ENCODE data around the gene DNM3. TPM values are rescaled to one million over a fixed set of nuclear protein-coding genes. Genes with fewer than 3 reads are reported as not detected.

DNM3 gene
- total RNA-seq, 1 donor from 2014 or later = 2.6 TPM

DNA sequence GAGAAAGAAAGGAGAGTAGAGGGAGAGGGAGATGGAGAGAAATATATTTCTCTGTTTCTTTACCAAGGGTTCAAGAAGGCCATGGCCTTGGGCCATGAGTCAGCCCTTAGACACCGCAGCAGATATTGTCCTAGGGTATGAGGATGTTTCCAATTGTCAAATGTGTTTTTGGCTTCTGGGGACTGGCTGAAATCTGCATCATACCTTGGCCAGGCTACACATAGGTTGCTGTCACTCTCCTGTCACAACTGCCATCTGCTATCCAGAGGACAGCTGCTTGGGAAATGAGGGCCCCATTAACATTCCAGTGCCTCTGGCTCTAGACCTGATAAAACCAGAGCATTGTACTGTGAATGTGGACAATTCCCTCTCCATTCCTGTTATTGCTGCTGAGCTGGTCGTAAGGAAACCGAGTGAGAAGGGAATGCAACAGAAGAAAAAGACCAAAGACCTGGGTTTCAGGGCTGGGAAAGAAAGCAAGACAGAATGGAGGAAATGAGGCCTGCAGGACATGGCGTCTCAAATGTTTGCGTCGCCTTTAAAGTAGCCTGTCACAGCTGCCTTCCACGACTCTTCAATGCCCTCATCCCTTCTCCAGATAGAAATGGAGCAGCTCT, 611.3 kb downstream of the DNM3 start:
- Histone ChIP-seq H3K9ac (ENCODE audit: low read depth in 1 of 3, low read length in 3 of 3) (peak overlapping the region in 2 of 3 donors; percentile 9 to 45), H3K4me3 (ENCODE audit: low read length in 3 of 3) (peak overlapping the region in 2 of 3 donors; percentile 17 to 34), H3K27ac (ENCODE audit: low read depth, low read length) (peak overlapping the region; percentile 59), H3K36me3 (ENCODE audit: control insufficient read depth in 3 of 3, insufficient read depth in 3 of 3, low read length in 3 of 3) (no peaks in the 10 kb centered on the region), H3K4me1 (ENCODE audit: control insufficient read depth in 3 of 3, insufficient read depth in 3 of 3, low read length in 3 of 3) (peaks cover 14 to 24% (median 15%) of the 10 kb centered on the region in 3 donors), H3K27me3 (ENCODE audit: control insufficient read depth in 3 of 3, insufficient read depth in 3 of 3, low read length in 3 of 3) (peaks cover 0 to 2% (median 0%) of the 10 kb centered on the region in 3 donors), H3K9me3 (ENCODE audit: control insufficient read depth in 3 of 3, low read length in 3 of 3) (no peaks in the 10 kb centered on the region)

DNA sequence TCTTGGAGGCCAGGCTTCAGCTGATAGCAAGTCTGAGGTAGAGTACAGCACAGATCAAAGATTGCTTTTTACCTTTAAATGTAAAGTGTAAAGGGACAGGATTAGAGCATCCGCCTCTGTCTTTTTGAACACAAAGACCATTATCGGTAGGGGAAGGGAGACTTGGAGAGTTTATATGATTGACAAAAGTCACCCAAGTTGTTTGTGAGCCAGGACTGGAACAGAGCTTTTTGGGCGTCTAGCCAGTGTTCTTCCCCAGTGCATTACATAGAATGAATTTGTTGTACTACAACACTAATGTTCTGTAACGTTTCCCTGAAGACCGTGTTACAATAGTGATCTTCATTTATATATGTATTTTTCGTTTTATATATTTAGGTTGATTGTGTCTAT, 611.9 kb downstream of the DNM3 start:
- Histone ChIP-seq H3K27ac (ENCODE audit: low read depth, low read length) (peak overlapping the region; percentile 59), H3K9me3 (ENCODE audit: control insufficient read depth in 3 of 3, low read length in 3 of 3) (no peaks in the 10 kb centered on the region), H3K4me1 (ENCODE audit: control insufficient read depth in 3 of 3, insufficient read depth in 3 of 3, low read length in 3 of 3) (peaks cover 9 to 20% (median 12%) of the 10 kb centered on the region in 3 donors), H3K4me3 (ENCODE audit: low read length in 3 of 3) (peak overlapping the region in 2 of 3 donors; percentile 17 to 34), H3K9ac (ENCODE audit: low read depth in 1 of 3, low read length in 3 of 3) (peak overlapping the region in 1 of 3 donors; percentile 45), H3K36me3 (ENCODE audit: control insufficient read depth in 3 of 3, insufficient read depth in 3 of 3, low read length in 3 of 3) (no peaks in the 10 kb centered on the region), H3K27me3 (ENCODE audit: control insufficient read depth in 3 of 3, insufficient read depth in 3 of 3, low read length in 3 of 3) (peaks cover 0 to 2% (median 0%) of the 10 kb centered on the region in 3 donors)

DNA sequence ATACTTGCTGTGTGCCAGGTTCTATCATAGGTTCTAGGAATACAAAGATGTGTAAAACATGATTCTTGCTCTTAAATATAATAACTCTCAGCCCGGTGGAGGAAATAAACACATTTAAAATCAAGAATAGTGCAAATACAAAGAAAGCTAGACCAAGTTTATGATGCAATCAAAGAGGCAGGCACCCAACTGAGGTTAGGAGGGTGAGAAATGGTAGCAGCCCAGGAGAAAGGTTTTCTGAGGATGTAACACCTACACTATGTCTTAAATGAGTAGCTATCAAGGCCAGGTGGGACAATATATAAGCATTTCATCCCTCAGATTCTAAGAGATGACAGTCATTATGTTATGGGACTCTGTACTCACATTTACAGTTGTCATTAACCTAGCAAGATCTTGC, 612.3 kb downstream of the DNM3 start:
- Histone ChIP-seq H3K9me3 (ENCODE audit: control insufficient read depth in 3 of 3, low read length in 3 of 3) (no peaks in the 10 kb centered on the region), H3K4me1 (ENCODE audit: control insufficient read depth in 3 of 3, insufficient read depth in 3 of 3, low read length in 3 of 3) (peaks cover 9 to 20% (median 12%) of the 10 kb centered on the region in 3 donors), H3K27ac (ENCODE audit: low read depth, low read length) (no peak overlapping the region), H3K9ac (ENCODE audit: low read depth in 1 of 3, low read length in 3 of 3) (no peak overlapping the region), H3K4me3 (ENCODE audit: low read length in 3 of 3) (no peak overlapping the region), H3K27me3 (ENCODE audit: control insufficient read depth in 3 of 3, insufficient read depth in 3 of 3, low read length in 3 of 3) (peaks cover 0 to 2% (median 0%) of the 10 kb centered on the region in 3 donors), H3K36me3 (ENCODE audit: control insufficient read depth in 3 of 3, insufficient read depth in 3 of 3, low read length in 3 of 3) (no peaks in the 10 kb centered on the region)

DNA sequence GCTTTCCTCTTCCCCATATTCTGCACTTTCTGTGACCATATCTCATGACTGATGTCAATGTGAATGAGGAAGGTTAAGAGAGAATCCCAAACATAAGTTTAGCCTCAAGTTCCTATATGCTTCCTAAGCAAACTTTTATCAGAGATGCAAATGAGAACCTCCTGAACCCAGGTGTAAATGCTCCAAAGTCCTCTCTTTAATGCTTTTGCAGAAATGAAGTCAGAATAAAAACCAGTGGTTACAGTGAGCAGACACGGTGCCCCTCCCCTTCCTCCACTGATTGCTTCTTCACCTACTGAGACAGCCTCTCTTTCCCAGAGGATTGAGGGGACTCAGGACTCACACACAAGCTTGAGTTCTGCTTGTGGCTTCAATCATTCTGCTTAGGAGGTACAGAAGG, 614.2 kb downstream of the DNM3 start:
- Histone ChIP-seq H3K36me3 (ENCODE audit: control insufficient read depth in 3 of 3, insufficient read depth in 3 of 3, low read length in 3 of 3) (no peaks in the 10 kb centered on the region), H3K4me3 (ENCODE audit: low read length in 3 of 3) (no peak overlapping the region), H3K9me3 (ENCODE audit: control insufficient read depth in 3 of 3, low read length in 3 of 3) (no peaks in the 10 kb centered on the region), H3K27ac (ENCODE audit: low read depth, low read length) (no peak overlapping the region), H3K4me1 (ENCODE audit: control insufficient read depth in 3 of 3, insufficient read depth in 3 of 3, low read length in 3 of 3) (peaks cover 3 to 12% (median 10%) of the 10 kb centered on the region in 3 donors), H3K9ac (ENCODE audit: low read depth in 1 of 3, low read length in 3 of 3) (no peak overlapping the region), H3K27me3 (ENCODE audit: control insufficient read depth in 3 of 3, insufficient read depth in 3 of 3, low read length in 3 of 3) (peaks cover 0 to 2% (median 0%) of the 10 kb centered on the region in 3 donors)

DNA sequence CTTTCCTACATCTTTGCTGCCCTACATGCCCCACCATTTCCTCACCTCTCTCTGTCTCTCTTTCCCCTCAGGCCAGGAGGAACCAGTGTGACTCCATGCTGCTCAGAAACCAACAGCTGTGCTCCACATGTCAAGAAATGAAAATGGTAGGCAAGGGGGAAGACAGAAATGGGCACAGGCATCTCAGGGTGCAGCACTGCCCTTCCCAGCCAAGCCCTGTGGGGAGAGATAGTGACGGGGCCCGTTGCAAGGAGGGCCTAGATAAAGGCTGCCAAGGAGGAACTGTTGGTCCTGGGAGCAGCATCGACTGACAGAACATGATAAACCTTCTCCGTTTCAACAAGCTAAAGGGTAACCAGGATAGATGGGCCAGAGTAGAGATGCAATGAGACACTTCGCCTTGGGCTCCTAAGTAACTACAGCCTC, 615.1 kb downstream of the DNM3 start:
- no peaks in the 10 kb centered on the region for H3K36me3 ChIP-seq (ENCODE audit: control insufficient read depth in 3 of 3, insufficient read depth in 3 of 3, low read length in 3 of 3)
- H3K9me3 ChIP-seq (ENCODE audit: control insufficient read depth in 3 of 3, low read length in 3 of 3) = no peaks in the 10 kb centered on the region
- no peak overlapping the region for H3K9ac ChIP-seq (ENCODE audit: low read depth in 1 of 3, low read length in 3 of 3)
- H3K27me3 ChIP-seq (ENCODE audit: control insufficient read depth in 3 of 3, insufficient read depth in 3 of 3, low read length in 3 of 3) = peaks cover 0 to 2% (median 0%) of the 10 kb centered on the region in 3 donors
- H3K27ac ChIP-seq (ENCODE audit: low read depth, low read length) = no peak overlapping the region
- H3K4me3 ChIP-seq (ENCODE audit: low read length in 3 of 3) = no peak overlapping the region
- peaks cover 3 to 11% (median 10%) of the 10 kb centered on the region in 3 donors for H3K4me1 ChIP-seq (ENCODE audit: control insufficient read depth in 3 of 3, insufficient read depth in 3 of 3, low read length in 3 of 3)

DNA sequence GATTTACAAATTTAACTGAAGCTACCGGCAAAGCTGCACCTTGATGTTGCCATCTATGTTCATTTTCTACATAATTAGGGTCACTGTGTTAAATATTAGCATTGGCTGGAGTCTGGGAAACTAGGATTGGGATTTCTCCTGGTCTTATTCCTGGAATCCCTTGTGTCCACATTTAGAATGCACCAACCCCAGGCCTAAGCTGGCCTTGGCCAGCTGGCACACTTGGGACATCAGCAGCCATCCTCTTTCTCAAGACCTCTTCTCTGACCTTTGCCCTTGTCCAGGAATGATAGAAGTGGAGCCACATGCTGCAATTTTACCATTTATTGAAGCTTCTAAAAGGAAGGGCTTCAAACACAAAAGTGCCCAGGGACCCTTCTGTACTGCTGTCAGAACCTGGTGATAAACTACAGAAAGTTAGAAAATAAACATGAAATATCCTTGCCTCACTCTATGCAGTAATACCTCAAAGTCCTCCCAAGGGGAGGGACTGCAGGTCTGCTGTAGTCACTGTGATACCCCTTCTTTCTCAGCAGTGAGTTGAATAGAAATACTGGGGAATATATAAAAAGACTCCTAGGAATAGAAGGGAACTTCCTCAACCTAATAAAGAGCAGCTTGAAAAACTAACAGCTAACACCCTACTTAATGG, 616.3 kb downstream of the DNM3 start:
- peaks cover 0 to 2% (median 0%) of the 10 kb centered on the region in 3 donors for H3K27me3 ChIP-seq (ENCODE audit: control insufficient read depth in 3 of 3, insufficient read depth in 3 of 3, low read length in 3 of 3)
- H3K4me1 ChIP-seq (ENCODE audit: control insufficient read depth in 3 of 3, insufficient read depth in 3 of 3, low read length in 3 of 3) = peaks cover 3 to 6% (median 6%) of the 10 kb centered on the region in 3 donors
- no peak overlapping the region for H3K27ac ChIP-seq (ENCODE audit: low read depth, low read length)
- H3K36me3 ChIP-seq (ENCODE audit: control insufficient read depth in 3 of 3, insufficient read depth in 3 of 3, low read length in 3 of 3) = no peaks in the 10 kb centered on the region
- no peak overlapping the region for H3K4me3 ChIP-seq (ENCODE audit: low read length in 3 of 3)
- no peaks in the 10 kb centered on the region for H3K9me3 ChIP-seq (ENCODE audit: control insufficient read depth in 3 of 3, low read length in 3 of 3)
- H3K9ac ChIP-seq (ENCODE audit: low read depth in 1 of 3, low read length in 3 of 3) = no peak overlapping the region

DNA sequence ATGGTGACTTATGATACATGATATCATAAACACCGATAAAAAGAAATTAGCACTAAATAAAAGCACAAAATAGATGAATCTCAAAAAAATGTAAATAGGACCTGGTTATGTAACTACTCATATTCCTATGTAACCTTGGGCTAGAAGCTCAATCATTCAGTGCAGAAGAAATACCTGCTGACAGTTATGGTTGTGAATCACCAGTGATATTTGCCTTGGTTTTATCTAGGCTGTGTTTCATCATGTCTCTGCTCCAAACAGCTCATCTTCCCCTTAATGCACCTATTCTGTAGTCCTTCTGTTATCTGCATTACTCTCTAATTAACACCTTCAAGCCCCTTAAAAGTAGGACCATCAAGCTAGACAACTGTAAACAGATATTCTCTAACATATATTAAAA, 618.9 kb downstream of the DNM3 start:
- no peaks in the 10 kb centered on the region for H3K4me1 ChIP-seq (ENCODE audit: control insufficient read depth in 3 of 3, insufficient read depth in 3 of 3, low read length in 3 of 3)
- no peaks in the 10 kb centered on the region for H3K36me3 ChIP-seq (ENCODE audit: control insufficient read depth in 3 of 3, insufficient read depth in 3 of 3, low read length in 3 of 3)
- no peaks in the 10 kb centered on the region for H3K9me3 ChIP-seq (ENCODE audit: control insufficient read depth in 3 of 3, low read length in 3 of 3)
- H3K27ac ChIP-seq (ENCODE audit: low read depth, low read length) = no peak overlapping the region
- H3K27me3 ChIP-seq (ENCODE audit: control insufficient read depth in 3 of 3, insufficient read depth in 3 of 3, low read length in 3 of 3) = peaks cover 0 to 2% (median 0%) of the 10 kb centered on the region in 3 donors
- H3K4me3 ChIP-seq (ENCODE audit: low read length in 3 of 3) = no peak overlapping the region
- H3K9ac ChIP-seq (ENCODE audit: low read depth in 1 of 3, low read length in 3 of 3) = no peak overlapping the region

DNA sequence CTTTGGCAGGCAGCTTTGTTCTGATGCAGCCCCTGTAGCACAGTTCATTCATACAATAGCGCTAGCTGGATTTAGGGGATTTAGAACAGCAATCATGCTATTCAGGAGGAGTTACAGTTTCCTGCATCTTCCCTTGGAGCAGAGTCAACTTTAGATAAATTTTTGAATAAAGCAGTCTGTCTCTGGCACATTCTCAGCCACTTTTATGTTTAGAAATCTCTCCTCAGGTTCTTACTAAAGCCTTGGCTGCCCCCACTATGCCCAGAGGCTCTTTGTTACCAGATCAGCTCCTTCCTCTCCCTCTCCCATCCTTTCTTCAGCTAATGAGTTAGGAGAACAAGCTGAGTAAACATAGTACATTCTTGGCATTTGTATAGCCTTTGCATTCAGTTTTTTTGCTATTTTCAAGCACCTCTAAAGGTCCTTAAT, 619.6 kb downstream of the DNM3 start:
- Histone ChIP-seq H3K4me1 (ENCODE audit: control insufficient read depth in 3 of 3, insufficient read depth in 3 of 3, low read length in 3 of 3) (peaks cover 3 to 7% (median 4%) of the 10 kb centered on the region in 3 donors), H3K9me3 (ENCODE audit: control insufficient read depth in 3 of 3, low read length in 3 of 3) (no peaks in the 10 kb centered on the region), H3K9ac (ENCODE audit: low read depth in 1 of 3, low read length in 3 of 3) (no peak overlapping the region), H3K27me3 (ENCODE audit: control insufficient read depth in 3 of 3, insufficient read depth in 3 of 3, low read length in 3 of 3) (peaks cover 0 to 2% (median 0%) of the 10 kb centered on the region in 3 donors), H3K36me3 (ENCODE audit: control insufficient read depth in 3 of 3, insufficient read depth in 3 of 3, low read length in 3 of 3) (no peaks in the 10 kb centered on the region), H3K4me3 (ENCODE audit: low read length in 3 of 3) (no peak overlapping the region), H3K27ac (ENCODE audit: low read depth, low read length) (no peak overlapping the region)
